ENCODE data around the gene ZNF148.

- TF ChIP-seq CTCF (IDR thresholded peaks at IDR 0.05) (no peak), POLR2AphosphoS5 (IDR thresholded peaks at IDR 0.05) (no peak), EP300 (IDR thresholded peaks at IDR 0.05) (no peak)
Observed at GRCh38 chr3:125356140-125357026, 18.7 kb downstream of the ZNF148 start.

All from stomach (tissue), 4 donors.